Embryonic facial prominence (tissue), 1 donor: ENCODE data around the gene ZDHHC13.
"Not testable (repeated sequence)": the region's sequence is repeated elsewhere in the genome, so short reads cannot be mapped to it uniquely, and the experiment has no call there.

Experiments used
- DNase-seq: peaks from one replicate; pipeline ENCODE4 v3.0.0-alpha.2; 2016; ENCODE audit errors: extremely low spot score

The ZDHHC13 gene

GRCh38 chr11:19099093-19099492 is 17.9 kb upstream of the ZDHHC13 start:
- no peak for DNase-seq

- no peak for DNase-seq
Measured at GRCh38 chr11:19100885-19101284, 16.1 kb upstream of the ZDHHC13 start.

DNA sequence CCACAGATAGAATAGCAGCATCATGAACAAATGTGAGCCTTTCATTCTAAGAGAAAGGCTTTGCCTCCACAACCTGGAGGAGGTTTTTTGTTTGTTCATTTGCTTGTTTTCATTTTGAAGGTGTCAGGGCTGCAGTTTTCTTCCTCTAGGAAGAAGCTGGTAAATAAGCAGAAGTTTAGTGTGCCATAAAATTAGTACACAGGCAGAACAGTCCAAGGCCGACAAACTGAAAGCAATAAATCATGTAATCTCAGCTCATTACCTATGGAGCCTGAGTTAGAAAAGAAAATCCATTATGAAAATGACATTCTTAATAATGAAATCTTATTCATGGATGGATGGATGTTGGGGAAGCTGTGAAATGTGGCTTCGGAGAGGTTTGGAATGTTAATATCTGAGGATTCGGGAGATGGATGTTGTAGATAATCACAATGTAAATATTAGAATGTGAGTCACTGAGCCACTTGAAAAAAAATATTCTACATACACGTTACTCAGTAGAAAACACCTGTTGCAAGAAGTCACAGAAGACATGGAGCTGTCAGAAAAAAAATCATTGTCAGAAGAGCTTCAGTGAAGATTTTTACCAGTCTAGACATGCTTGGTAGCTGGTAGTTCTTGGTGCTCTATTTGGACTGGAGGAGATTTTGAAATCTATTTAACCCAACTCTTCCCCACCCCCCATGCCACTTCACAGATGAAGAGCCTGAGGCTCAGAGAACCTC is 15.0 kb upstream of the ZDHHC13 start:
- no peak for DNase-seq

DNA sequence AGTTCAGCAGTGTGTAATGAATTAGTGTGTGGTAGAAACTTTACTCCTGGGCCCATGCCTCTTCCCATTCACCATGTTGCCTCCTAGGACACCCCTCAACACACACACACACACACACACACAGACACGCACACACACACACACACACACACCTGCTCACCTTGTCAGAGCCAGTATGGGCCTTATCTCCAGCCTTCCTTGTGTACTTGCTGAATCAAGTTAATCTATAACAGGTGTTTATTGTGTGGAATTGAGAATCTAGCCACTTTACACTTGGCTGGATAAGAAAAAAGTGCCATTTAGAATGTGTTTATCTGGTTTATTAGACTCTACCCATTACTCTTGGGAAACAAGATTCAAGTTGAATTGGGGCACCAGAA is 14.5 kb upstream of the ZDHHC13 start:
- no peak for DNase-seq

DNA sequence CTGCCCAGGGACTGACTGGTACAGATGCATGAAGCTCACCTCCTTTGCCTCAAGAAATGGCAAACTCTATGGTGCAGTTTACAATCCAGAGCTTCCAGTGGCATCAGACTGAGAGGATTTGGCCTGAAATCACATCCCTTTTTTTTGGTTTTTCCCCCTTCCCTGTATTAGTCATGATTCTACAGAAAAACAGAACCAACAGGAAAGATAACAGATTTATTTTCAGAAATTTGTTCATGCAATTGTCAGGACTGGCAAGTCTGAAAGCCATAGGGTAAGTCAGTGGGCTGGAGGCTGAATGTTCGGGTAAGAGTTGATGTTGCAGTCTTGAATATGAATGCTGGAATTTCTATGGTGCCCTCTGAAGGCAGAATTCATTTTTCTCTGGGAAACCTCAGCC is 12.0 kb upstream of the ZDHHC13 start:
- DNase-seq = no peak

GRCh38 chr11:19107125-19107524 is 9.8 kb upstream of the ZDHHC13 start:
- DNase-seq = no peak

DNA sequence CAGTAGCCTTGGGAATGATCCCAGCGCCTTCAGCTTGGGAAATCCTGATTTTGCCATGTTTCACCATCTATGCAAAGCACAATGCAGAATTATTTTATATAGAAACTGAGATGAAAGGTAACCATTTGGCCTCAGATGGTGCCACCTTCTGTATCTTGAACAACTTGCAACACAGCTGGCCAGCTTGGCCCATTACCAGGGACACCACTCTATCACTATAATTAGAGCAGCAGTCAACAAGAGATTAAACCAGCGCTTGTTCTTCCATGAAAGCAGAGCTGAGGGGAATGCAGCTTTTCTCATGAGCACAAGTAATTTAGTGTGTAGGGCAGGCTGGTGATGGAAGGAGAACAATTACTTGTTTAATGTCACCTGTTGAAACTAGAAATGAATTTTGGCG is 6.7 kb upstream of the ZDHHC13 start:
- DNase-seq = no peak

DNA sequence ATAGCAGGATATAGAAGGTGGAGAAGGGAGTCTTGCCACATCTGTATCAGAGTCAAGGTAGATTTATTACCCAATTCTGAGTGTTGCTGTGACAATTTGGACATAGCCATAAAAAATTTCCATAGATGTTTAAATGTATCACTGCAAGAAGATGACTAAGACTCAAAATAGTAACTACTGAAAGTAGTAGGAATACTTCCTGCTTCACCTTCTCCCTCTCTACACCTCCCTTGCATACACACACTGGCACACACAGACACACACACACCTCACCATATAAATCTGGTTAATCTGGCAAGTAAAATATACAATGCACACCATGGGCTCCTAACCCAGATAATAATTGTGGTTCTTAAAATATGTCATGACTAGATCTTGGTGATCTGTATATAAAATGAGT is 5.2 kb upstream of the ZDHHC13 start:
- DNase-seq = no peak

DNA sequence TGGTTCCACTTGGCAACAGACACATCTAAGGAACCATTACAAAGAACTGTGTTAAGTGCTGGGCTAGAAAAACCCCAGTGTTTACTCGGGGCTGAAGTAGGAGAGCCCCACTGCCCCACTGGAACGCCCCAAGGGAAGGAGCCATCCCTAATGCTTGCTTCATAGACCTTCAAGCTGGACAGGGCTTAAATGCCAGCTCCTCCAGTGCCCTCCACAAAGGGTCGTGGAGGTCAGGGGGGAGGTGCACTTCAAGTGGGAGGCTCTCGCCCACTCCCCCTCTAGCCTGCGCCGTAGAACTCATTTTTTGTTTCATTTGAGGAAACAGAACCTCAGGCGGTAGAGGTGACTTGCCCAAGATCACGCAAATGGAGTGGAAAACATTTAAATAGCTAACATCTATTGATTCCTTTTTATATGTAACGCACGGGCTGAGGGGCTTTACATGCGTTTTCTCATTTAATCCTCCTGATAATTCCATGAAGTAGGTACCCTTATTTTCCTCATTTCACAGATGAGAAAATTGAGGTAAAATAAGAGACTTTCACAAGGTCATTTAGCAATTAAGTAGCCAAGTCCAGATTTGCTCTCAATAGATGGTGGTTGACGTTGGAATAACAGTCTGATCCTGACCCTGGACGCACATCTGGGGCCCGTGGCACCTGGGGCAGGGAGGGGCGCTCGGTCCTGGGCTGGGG is 545 bp upstream of the ZDHHC13 start:
- no peak for DNase-seq

DNA sequence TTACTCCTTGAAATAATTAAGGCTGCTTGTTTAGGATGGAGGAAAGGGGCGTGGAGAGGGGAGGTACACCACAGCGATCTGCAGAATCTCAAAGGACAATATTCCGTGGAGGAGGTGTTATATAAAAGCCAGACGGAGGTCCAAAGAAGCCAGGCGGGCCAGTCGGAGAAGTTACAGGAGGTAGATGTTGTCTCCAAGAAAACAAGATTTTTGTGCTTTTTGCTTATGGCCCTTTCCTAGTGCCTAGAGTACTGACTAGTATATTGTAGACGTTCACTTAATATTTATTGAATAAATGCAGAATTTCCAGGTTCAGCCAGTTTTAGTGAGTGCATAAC is 761 bp downstream of the ZDHHC13 start:
- no peak for DNase-seq

- DNase-seq = no peak
Measured at GRCh38 chr11:19121646-19122045, 4.7 kb downstream of the ZDHHC13 start.

GRCh38 chr11:19122960-19123615 is 6.1 kb downstream of the ZDHHC13 start:
- DNase-seq = no peak

GRCh38 chr11:19126562-19127325 is 9.8 kb downstream of the ZDHHC13 start:
- DNase-seq = not testable (repeated sequence)

DNA sequence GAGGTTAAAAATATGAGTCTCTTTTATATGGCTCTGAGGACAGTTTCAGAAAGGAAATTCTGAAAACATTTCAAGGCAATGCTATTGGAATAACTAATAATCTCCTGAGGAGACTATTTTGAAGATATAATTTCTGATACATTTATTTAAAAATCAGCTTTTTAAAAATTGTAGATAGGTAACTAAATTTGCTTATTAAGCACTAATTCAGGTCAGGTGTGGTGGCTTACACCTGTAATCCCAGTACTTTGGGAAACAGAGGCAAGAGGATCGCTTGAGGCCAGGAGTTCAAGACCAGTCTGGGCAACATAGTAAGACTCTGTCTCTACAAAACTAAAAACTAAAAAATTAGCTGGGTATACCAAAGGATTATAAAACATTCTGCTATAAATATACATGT is 17.0 kb downstream of the ZDHHC13 start:
- DNase-seq = no peak

DNA sequence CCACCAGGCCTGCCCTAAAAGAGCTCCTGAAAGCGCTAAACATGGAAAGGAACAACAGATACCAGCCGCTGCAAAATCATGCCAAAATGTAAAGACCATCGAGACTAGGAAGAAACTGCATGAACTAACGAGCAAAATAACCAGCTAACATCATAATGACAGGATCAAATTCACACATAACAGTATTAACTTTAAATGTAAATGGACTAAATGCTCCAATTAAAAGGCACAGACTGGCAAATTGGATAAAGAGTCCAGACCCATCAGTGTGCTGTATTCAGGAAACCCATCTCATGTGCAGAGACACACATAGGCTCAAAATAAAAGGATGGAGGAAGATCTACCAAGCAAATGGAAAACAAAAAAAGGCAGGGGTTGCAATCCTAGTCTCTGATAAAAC is 19.9 kb downstream of the ZDHHC13 start:
- not testable (repeated sequence) for DNase-seq

DNA sequence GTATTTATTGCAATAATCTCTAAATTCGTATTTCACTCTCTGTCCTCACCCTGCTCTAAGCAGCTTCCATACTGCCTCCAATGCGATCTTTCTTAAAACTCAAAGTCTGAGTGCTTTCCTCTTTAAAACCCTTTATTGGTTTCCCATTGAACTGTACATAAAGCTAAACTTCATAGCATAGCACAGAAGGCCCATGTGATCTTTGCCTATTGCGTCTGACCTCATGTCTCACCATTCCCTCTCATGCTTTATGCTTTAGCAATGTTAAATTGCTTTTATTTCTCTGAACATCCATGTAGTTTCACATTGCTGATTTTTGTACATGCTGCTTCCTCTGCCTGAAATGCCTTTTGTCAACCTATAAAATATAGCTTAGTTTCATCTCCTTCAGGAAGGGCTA is 28.4 kb downstream of the ZDHHC13 start:
- DNase-seq = no peak

- no peak for DNase-seq
Measured at GRCh38 chr11:19156892-19157291, 39.9 kb downstream of the ZDHHC13 start.

DNA sequence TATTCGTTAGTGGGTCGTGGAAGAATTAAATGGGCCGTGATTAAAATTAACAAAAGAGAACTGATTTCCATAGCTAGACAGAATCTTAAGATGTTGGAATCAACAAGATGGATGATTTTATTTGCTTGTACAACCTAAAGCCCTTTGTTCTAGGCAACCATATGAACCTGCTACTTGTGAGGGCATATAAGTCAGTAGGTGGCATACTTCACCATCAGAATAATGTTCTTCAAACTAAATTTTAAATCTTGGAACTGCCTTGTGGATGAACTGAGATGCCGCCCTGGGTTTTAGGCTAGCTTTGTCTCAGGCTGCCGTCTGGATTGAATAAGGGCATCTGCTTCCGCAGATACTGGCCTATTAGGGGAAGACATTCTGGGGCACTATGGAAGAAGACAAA is 43.9 kb downstream of the ZDHHC13 start:
- no peak for DNase-seq

DNA sequence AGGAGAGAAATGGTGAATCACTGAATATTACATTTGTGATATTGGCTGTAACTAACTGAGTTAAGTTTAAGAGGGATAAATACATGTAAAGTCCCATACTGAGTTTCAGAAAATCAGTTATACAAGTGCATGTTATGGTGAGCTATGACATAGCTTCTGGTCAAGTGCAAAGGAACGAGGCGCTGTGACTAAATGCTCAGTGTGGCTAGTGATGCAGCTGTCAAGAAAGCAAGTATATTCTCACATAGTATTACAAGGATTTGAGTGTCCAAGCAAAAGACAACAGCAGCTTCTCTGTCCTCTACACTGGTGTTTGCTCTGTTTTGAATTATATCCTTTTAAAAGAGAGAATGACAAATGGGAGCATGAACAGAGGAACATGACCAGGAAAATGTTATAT is 44.7 kb downstream of the ZDHHC13 start:
- no peak for DNase-seq

DNA sequence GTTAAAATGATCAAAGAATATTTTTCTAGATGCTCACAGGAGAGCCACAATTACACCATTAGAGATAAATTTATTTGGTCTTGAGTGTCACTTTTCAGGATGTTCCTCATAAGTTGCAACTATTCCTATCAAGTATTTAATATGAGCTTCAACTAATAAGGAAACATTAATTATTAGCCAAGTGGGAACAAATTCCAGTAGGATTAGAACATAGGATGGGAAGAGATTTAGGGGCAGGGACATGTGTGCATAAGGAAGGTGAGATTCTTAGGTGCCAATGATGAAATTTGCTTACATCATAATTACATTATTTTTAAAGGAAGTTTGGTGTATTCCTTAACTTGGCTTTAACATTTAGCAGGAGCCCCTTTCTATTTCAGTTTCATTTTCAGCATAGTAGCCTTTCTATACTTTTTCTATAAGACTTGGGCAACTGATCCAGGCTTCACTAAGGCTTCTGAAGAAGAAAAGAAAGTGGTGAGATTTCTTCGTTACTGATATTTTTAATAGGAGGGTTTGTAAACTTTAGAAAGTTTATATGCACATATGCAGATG is 46.1 kb downstream of the ZDHHC13 start:
- no peak for DNase-seq

GRCh38 chr11:19163617-19164016 is 46.6 kb downstream of the ZDHHC13 start:
- no peak for DNase-seq

GRCh38 chr11:19164230-19164855 is 47.4 kb downstream of the ZDHHC13 start:
- DNase-seq = no peak
